ENCODE results near the gene BTG1. TPM values are rescaled to one million over a fixed set of nuclear protein-coding genes. Genes with fewer than 3 reads are reported as not detected.

Gene BTG1
- total and polyA plus RNA-seq, 4 donors, result 13.7 to 107 (median 28.9) TPM

- TF ChIP-seq YY1 (IDR thresholded peaks at IDR 0.05), result no peak
- Histone ChIP-seq H3K27ac (ENCODE audit: low read depth in 1 of 2, low read length in 2 of 2) (no peak overlapping the region), H3K4me1 (ENCODE audit: control insufficient read depth in 4 of 4, insufficient read depth in 4 of 4, low read length in 3 of 4) (no peaks in the 10 kb centered on the region), H3K4me3 (ENCODE audit: low read depth in 1 of 3, low read length in 3 of 3) (no peak overlapping the region), H3K27me3 (ENCODE audit: control insufficient read depth in 4 of 4, insufficient read depth in 4 of 4, low read length in 3 of 4) (no peaks in the 10 kb centered on the region), H3K36me3 (ENCODE audit: control insufficient read depth in 4 of 4, insufficient read depth in 3 of 4, low read depth in 1 of 4, low read length in 3 of 4) (no peaks in the 10 kb centered on the region), H3K9me3 (ENCODE audit: control insufficient read depth in 4 of 4, low read length in 3 of 4) (no peaks in the 10 kb centered on the region), H3K9ac (ENCODE audit: low read depth in 1 of 2, low read length in 2 of 2) (no peak overlapping the region)
- DNase-seq (ENCODE audit: low spot score), result no peak
- 95% methylated on average over 3 of the region's 3 CpGs for WGBS
Measured at GRCh38 chr12:92175961-92176360, 30.3 kb upstream of the BTG1 start.

- Histone ChIP-seq H3K27ac (ENCODE audit: low read depth in 1 of 2, low read length in 2 of 2) (no peak overlapping the region), H3K27me3 (ENCODE audit: control insufficient read depth in 4 of 4, insufficient read depth in 4 of 4, low read length in 3 of 4) (no peaks in the 10 kb centered on the region), H3K4me3 (ENCODE audit: low read depth in 1 of 3, low read length in 3 of 3) (no peak overlapping the region), H3K9ac (ENCODE audit: low read depth in 1 of 2, low read length in 2 of 2) (no peak overlapping the region), H3K36me3 (ENCODE audit: control insufficient read depth in 4 of 4, insufficient read depth in 3 of 4, low read depth in 1 of 4, low read length in 3 of 4) (no peaks in the 10 kb centered on the region), H3K4me1 (ENCODE audit: control insufficient read depth in 4 of 4, insufficient read depth in 4 of 4, low read length in 3 of 4) (no peaks in the 10 kb centered on the region), H3K9me3 (ENCODE audit: control insufficient read depth in 4 of 4, low read length in 3 of 4) (no peaks in the 10 kb centered on the region)
- no peak for TF ChIP-seq ATF3 (IDR thresholded peaks at IDR 0.05)
- no peak for TF ChIP-seq HNF4G (IDR thresholded peaks at IDR 0.05)
- no peak for TF ChIP-seq NR2F2 (IDR thresholded peaks at IDR 0.05)
- TF ChIP-seq TAF1 (conservative IDR thresholded peaks at IDR 0.05), result no peak
- no peak for TF ChIP-seq RXRA (IDR thresholded peaks at IDR 0.05)
- DNase-seq (ENCODE audit: low spot score), result no peak
Measured at GRCh38 chr12:92170050-92170449, 24.4 kb upstream of the BTG1 start.

GRCh38 chr12:92167075-92167474 lies 21.4 kb upstream of the BTG1 start:
- WGBS, result 97% methylated on average over 2 of the region's 2 CpGs

More at GRCh38 chr12:92167075-92167474, 21.4 kb upstream of the BTG1 start:
- H3K4me3 ChIP-seq (ENCODE audit: low read depth in 1 of 3, low read length in 3 of 3), result no peak overlapping the region
- no peaks in the 10 kb centered on the region for H3K9me3 ChIP-seq (ENCODE audit: control insufficient read depth in 4 of 4, low read length in 3 of 4)
- H3K27ac ChIP-seq (ENCODE audit: low read depth in 1 of 2, low read length in 2 of 2), result no peak overlapping the region
- DNase-seq (ENCODE audit: low spot score), result no peak
- H3K27me3 ChIP-seq (ENCODE audit: control insufficient read depth in 4 of 4, insufficient read depth in 4 of 4, low read length in 3 of 4), result no peaks in the 10 kb centered on the region
- no peaks in the 10 kb centered on the region for H3K36me3 ChIP-seq (ENCODE audit: control insufficient read depth in 4 of 4, insufficient read depth in 3 of 4, low read depth in 1 of 4, low read length in 3 of 4)
- TF ChIP-seq ATF3 (IDR thresholded peaks at IDR 0.05) (no peak), MAX (IDR thresholded peaks at IDR 0.05) (no peak), ZBTB33 (IDR thresholded peaks at IDR 0.05) (no peak), HNF4G (IDR thresholded peaks at IDR 0.05) (no peak), RXRA (IDR thresholded peaks at IDR 0.05) (no peak), HNF4A (conservative IDR thresholded peaks at IDR 0.05) (no peak), JUND (IDR thresholded peaks at IDR 0.05) (no peak), FOXA2 (IDR thresholded peaks at IDR 0.05) (no peak), FOXA1 (IDR thresholded peaks at IDR 0.05) (no peak), EGR1 (IDR thresholded peaks at IDR 0.05; ENCODE audit: low read depth in 2 of 2) (no peak), GABPA (IDR thresholded peaks at IDR 0.05 in 1 of 2, conservative IDR thresholded peaks at IDR 0.05 in 1 of 2) (no peak), YY1 (IDR thresholded peaks at IDR 0.05) (no peak), SP1 (IDR thresholded peaks at IDR 0.05) (no peak), NR2F2 (IDR thresholded peaks at IDR 0.05) (no peak)
- H3K9ac ChIP-seq (ENCODE audit: low read depth in 1 of 2, low read length in 2 of 2), result no peak overlapping the region
- no peaks in the 10 kb centered on the region for H3K4me1 ChIP-seq (ENCODE audit: control insufficient read depth in 4 of 4, insufficient read depth in 4 of 4, low read length in 3 of 4)

Measured in liver (tissue), 9 donors.